Brain microvascular endothelial cell (primary cell): ENCODE results near the gene TRIM7.
"Not testable (repeated sequence)": the region's sequence is repeated elsewhere in the genome, so short reads cannot be mapped to it uniquely, and the experiment has no call there.

ENCODE experiments used
- DNase-seq: peaks from one replicate; pipeline ENCODE4 v3.0.0-alpha.2; 2020
- H3K27ac ChIP-seq: fragments of 250-450 bp; sonication (Bioruptor Pico); 2 replicates; pipeline ENCODE4 v1.5.1; 2020; ENCODE audit warnings: mild to moderate bottlenecking, moderate library complexity
- H3K27me3 ChIP-seq: fragments of 250-450 bp; sonication (Bioruptor Pico); replicated peaks from 2 replicates; pipeline ENCODE4 v1.5.1; 2020; ENCODE audit warnings: mild to moderate bottlenecking
- H3K36me3 ChIP-seq: fragments of 250-450 bp; sonication (Bioruptor Pico); replicated peaks from 2 replicates; pipeline ENCODE4 v1.5.1; 2020; ENCODE audit warnings: mild to moderate bottlenecking
- H3K4me3 ChIP-seq: 2 replicates; pipeline ENCODE4 v1.5.1; 2011; ENCODE audit warnings: low read depth, mild to moderate bottlenecking, control low read depth, low read length, moderate library complexity
- CTCF ChIP-seq: IDR thresholded peaks from 2 replicates; pipeline ENCODE4 v1.5.1; 2011; ENCODE audit warnings: low read depth, mild to moderate bottlenecking, moderate library complexity, low read length, control low read depth, inconsistent platforms; ENCODE audit errors: missing control alignments
- in situ Hi-C: cut with HindIII; loops from 2 replicates; pipeline ENCODE4 v1.10.0; 2017; ENCODE audit warnings: low sequenced_read_pairs, low pct_ligation_motif_present

The TRIM7 gene

GRCh38 chr5:181185560-181185959, 19.4 kb downstream of the TRIM7 start:
- no peak for TF ChIP-seq CTCF
- Histone ChIP-seq H3K27me3 (no peaks in the 10 kb centered on the region), H3K27ac (no peak overlapping the region), H3K36me3 (no peaks in the 10 kb centered on the region), H3K4me3 (no peak overlapping the region)
- in situ Hi-C loops: no loop called here
- DNase-seq: no peak

GRCh38 chr5:181184845-181185216, 20.2 kb downstream of the TRIM7 start:
- peak overlapping the region; percentile 17 for H3K4me3 ChIP-seq
- no peaks in the 10 kb centered on the region for H3K36me3 ChIP-seq
- no peak overlapping the region for H3K27ac ChIP-seq
- in situ Hi-C loops: no loop called here
- no peak for DNase-seq
- no peaks in the 10 kb centered on the region for H3K27me3 ChIP-seq
- no peak for TF ChIP-seq CTCF

DNA sequence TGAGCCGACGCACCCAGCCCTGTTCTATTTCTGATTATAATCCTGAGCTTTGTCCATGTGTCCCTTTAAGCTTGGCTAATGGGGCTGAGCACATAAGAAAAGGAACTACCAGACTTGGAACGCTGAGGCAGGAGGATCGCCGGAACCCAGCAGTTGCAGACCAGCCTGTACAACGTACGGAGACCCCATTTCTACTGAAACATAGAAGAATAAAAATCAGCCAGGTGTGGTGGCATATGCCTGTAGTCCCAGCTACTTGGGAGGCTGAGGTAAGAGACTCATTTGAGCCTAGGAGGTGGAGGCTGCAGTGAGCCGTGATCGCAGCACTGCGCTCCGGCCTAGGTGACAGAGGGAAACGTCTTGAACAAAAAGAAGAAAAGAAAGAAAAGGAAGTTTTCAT, 22.3 kb downstream of the TRIM7 start:
- no peak overlapping the region for H3K27ac ChIP-seq
- no peak for TF ChIP-seq CTCF
- H3K4me3 ChIP-seq: no peak overlapping the region
- no peaks in the 10 kb centered on the region for H3K27me3 ChIP-seq
- DNase-seq: no peak
- H3K36me3 ChIP-seq: no peaks in the 10 kb centered on the region
- in situ Hi-C loops: no loop called here

GRCh38 chr5:181181650-181182565, 23.1 kb downstream of the TRIM7 start:
- no peak for DNase-seq
- in situ Hi-C loops: no loop called here
- Histone ChIP-seq H3K27ac (no peak overlapping the region), H3K27me3 (no peaks in the 10 kb centered on the region), H3K4me3 (no peak overlapping the region), H3K36me3 (no peaks in the 10 kb centered on the region)
- TF ChIP-seq CTCF: peak; percentile 86

GRCh38 chr5:181177559-181177958, 27.4 kb downstream of the TRIM7 start:
- DNase-seq, H3K27me3 ChIP-seq, H3K4me3 ChIP-seq, H3K36me3 ChIP-seq, in situ Hi-C loops, H3K27ac ChIP-seq: not testable (repeated sequence)

GRCh38 chr5:181176254-181176952, 28.6 kb downstream of the TRIM7 start:
- H3K27ac ChIP-seq: no peak overlapping the region
- no peaks in the 10 kb centered on the region for H3K36me3 ChIP-seq
- in situ Hi-C loops: no loop called here
- DNase-seq: no peak
- TF ChIP-seq CTCF: no peak
- no peaks in the 10 kb centered on the region for H3K27me3 ChIP-seq
- no peak overlapping the region for H3K4me3 ChIP-seq
